OCI-LY7 (cell line): Measurements from ENCODE around the gene KRTAP10-10. TPM values are rescaled to one million over a fixed set of nuclear protein-coding genes. Genes with fewer than 3 reads are reported as not detected.

Source experiments
- BruUV-seq: library from RNA; stranded (reverse); fragments of 400-500 nt; replicated peaks from 2 replicates; lab custom pipeline; 2021; lab: Mats Ljungman, UMichigan
- CTCF ChIA-PET: fragments of 300-600 bp; sonication (Branson Sonifier 250); formaldehyde crosslinking; loops from one replicate; lab custom pipeline; 2022; ENCODE audit warnings: antibody characterized with exemption; ENCODE audit not compliant: unreplicated experiment; lab: Charles Lee
- POLR2A ChIA-PET: fragments of 300-600 bp; sonication (Branson Sonifier 250); formaldehyde crosslinking; loops from one replicate; lab custom pipeline; 2022; ENCODE audit warnings: antibody characterized with exemption; lab: Charles Lee
- DNase-seq: peaks from one replicate; pipeline ENCODE4 v3.0.0-alpha.2; 2015; ENCODE audit warnings: low spot score
- H2AFZ ChIP-seq: fragments of 200-600 bp; sonication (generic), shearing (Covaris generic); 2 replicates; pipeline ENCODE4 v1.6.1; 2014; ENCODE audit warnings: mild to moderate bottlenecking, antibody characterized with exemption, low read length, moderate library complexity
- H3K27ac ChIP-seq: fragments of 200-600 bp; sonication (generic); 2 replicates; pipeline ENCODE4 v1.5.1; 2014; ENCODE audit warnings: mixed run types, low read depth, mild to moderate bottlenecking, moderate library complexity, low read length, inconsistent platforms; ENCODE audit not compliant: poor library complexity, severe bottlenecking
- H3K36me3 ChIP-seq: fragments of 200-600 bp; sonication (generic); 2 replicates; pipeline ENCODE4 v1.6.1; 2014; ENCODE audit warnings: mild to moderate bottlenecking, antibody characterized with exemption, low read length, moderate library complexity, mixed read lengths; ENCODE audit not compliant: insufficient read depth
- H3K4me1 ChIP-seq: fragments of 200-600 bp; sonication (generic); 2 replicates; pipeline ENCODE4 v1.5.1; 2014; ENCODE audit warnings: mild to moderate bottlenecking, low read length; ENCODE audit not compliant: insufficient read depth, poor library complexity, severe bottlenecking
- H3K4me2 ChIP-seq: fragments of 200-600 bp; sonication (generic); 2 replicates; pipeline ENCODE4 v1.6.1; 2014; ENCODE audit warnings: mild to moderate bottlenecking, low read length
- H3K4me3 ChIP-seq: fragments of 200-600 bp; sonication (generic); 2 replicates; pipeline ENCODE4 v1.5.1; 2014; ENCODE audit warnings: mild to moderate bottlenecking, low read depth, low read length; ENCODE audit not compliant: poor library complexity, severe bottlenecking
- H3K79me2 ChIP-seq: fragments of 200-600 bp; sonication (generic); 2 replicates; pipeline ENCODE4 v1.6.1; 2016; ENCODE audit warnings: low read depth, mild to moderate bottlenecking, low read length, moderate library complexity, mixed read lengths; ENCODE audit not compliant: insufficient read depth
- H3K9me2 ChIP-seq: fragments of 200-600 bp; sonication (generic); 2 replicates; pipeline ENCODE4 v1.6.1; 2016; ENCODE audit warnings: mild to moderate bottlenecking, low read length, mixed read lengths; ENCODE audit not compliant: insufficient read depth
- H3K9me3 ChIP-seq: fragments of 200-600 bp; sonication (generic); 2 replicates; pipeline ENCODE4 v1.6.1; 2014; ENCODE audit warnings: mild to moderate bottlenecking, mixed run types, low read length, mixed read lengths
- H4K20me1 ChIP-seq: fragments of 200-600 bp; sonication (generic); 2 replicates; pipeline ENCODE4 v1.6.1; 2014; ENCODE audit warnings: mild to moderate bottlenecking, antibody characterized with exemption, low read length, moderate library complexity, mixed read lengths; ENCODE audit not compliant: insufficient read depth
- EZH2phosphoT487 ChIP-seq: fragments of 200-600 bp; sonication (generic); IDR thresholded peaks from 2 replicates; pipeline ENCODE4 v1.6.1; 2018; ENCODE audit warnings: low read depth, borderline replicate concordance, mild to moderate bottlenecking, mixed run types, antibody characterized with exemption, low read length, moderate library complexity, mixed read lengths
- intact Hi-C: fragments of 100-400 bp; cut with micrococcal nuclease; formaldehyde crosslinking; loops from one replicate; pipeline ENCODE4 v1.10.0; 2022; ENCODE audit not compliant: unreplicated experiment
- total RNA-seq, 2 experiments: library from RNA; depleted of rRNA in 1 of 2; stranded (reverse); fragments of >200 nt in 1 of 2; shearing (Covaris generic) in 1 of 2; gene quantifications; 2 replicates each; pipeline ENCODE4 v1.2.3, GENCODE V29; 2014 to 2022
- TF ChIP-seq, protein P1 (sequence below): fragments of 200-600 bp; sonication (generic); conservative IDR thresholded peaks from 2 replicates; pipeline ENCODE4 v1.5.1; 2014; ENCODE audit warnings: mild to moderate bottlenecking, antibody characterized with exemption, low read length, moderate library complexity, mixed read lengths

The KRTAP10-10 gene
- total RNA-seq, 2 experiments from 2014 or later: not detected

DNA sequence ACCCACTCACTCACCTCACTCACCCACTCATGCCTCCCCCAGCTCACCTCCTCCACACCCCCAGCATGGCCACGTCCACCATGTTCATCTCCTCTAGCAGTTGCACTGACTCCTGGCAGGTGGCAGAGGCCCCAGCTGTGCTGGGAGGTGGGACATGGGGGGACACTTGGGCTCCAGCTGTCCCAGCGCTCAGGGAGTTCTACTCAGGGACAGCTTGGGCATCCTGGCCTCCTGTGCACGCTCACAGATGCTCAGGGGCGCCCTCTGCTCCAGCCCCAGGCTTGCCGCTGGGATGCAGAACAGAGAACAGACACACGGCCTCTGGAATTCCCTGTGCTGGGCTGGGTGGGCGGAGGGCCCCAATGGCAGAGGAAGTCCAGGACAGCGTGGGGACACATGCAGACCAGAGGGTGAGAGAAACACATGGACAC is 20.1 kb upstream of the KRTAP10-10 start:
- Histone ChIP-seq H3K9me2 (no peaks in the 10 kb centered on the region), H3K9me3 (peaks cover 13% of the 10 kb centered on the region; the same call in 1 of the 2 replicates), H3K27ac (no peak overlapping the region), H3K4me3 (no peak overlapping the region), H4K20me1 (no peaks in the 10 kb centered on the region), H3K4me2 (no peak overlapping the region), H3K79me2 (no peaks in the 10 kb centered on the region), H2AFZ (no peak overlapping the region), H3K4me1 (peaks cover 12% of the 10 kb centered on the region), H3K36me3 (no peaks in the 10 kb centered on the region)
- BruUV-seq: no TSS peak
- POLR2A ChIA-PET: no interaction called here
- intact Hi-C loops: no loop called here
- CTCF ChIA-PET: no interaction called here
- no peak for DNase-seq
- no peak for TF ChIP-seq EZH2phosphoT487
- TF ChIP-seq, protein P1, sequence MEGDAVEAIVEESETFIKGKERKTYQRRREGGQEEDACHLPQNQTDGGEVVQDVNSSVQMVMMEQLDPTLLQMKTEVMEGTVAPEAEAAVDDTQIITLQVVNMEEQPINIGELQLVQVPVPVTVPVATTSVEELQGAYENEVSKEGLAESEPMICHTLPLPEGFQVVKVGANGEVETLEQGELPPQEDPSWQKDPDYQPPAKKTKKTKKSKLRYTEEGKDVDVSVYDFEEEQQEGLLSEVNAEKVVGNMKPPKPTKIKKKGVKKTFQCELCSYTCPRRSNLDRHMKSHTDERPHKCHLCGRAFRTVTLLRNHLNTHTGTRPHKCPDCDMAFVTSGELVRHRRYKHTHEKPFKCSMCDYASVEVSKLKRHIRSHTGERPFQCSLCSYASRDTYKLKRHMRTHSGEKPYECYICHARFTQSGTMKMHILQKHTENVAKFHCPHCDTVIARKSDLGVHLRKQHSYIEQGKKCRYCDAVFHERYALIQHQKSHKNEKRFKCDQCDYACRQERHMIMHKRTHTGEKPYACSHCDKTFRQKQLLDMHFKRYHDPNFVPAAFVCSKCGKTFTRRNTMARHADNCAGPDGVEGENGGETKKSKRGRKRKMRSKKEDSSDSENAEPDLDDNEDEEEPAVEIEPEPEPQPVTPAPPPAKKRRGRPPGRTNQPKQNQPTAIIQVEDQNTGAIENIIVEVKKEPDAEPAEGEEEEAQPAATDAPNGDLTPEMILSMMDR: no peak

- H3K4me2 ChIP-seq: 0 out of 2 replicates have a peak overlapping the region, but pooled peaks have one; percentile 6
- DNase-seq: peak; percentile 5
- H3K4me1 ChIP-seq: peaks cover 12% of the 10 kb centered on the region
- POLR2A ChIA-PET: interaction anchor here (1.2 kb wide), 1 partner anchor 980 kb away, joined by 6 read pairs; no protein-coding TSS in a partner anchor
- H4K20me1 ChIP-seq: no peaks in the 10 kb centered on the region
- no peaks in the 10 kb centered on the region for H3K9me2 ChIP-seq
- H3K36me3 ChIP-seq: no peaks in the 10 kb centered on the region
- no TSS peak for BruUV-seq
- CTCF ChIA-PET: no interaction called here
- no peak overlapping the region for H3K27ac ChIP-seq
- TF ChIP-seq, protein P1: no peak
- TF ChIP-seq EZH2phosphoT487: no peak
- H3K79me2 ChIP-seq: no peaks in the 10 kb centered on the region
- intact Hi-C loops: no loop called here
- H2AFZ ChIP-seq: peak overlapping the region; percentile 62
- H3K9me3 ChIP-seq: peaks cover 19% of the 10 kb centered on the region
- H3K4me3 ChIP-seq: no peak overlapping the region
Measured at GRCh38 chr21:44618504-44618903, 18.7 kb upstream of the KRTAP10-10 start.

- Histone ChIP-seq H3K9me2 (no peaks in the 10 kb centered on the region), H3K27ac (no peak overlapping the region), H3K36me3 (no peaks in the 10 kb centered on the region), H3K4me2 (0 out of 2 replicates have a peak overlapping the region, but pooled peaks have one; percentile 6), H3K4me1 (peaks cover 12% of the 10 kb centered on the region), H4K20me1 (no peaks in the 10 kb centered on the region), H3K9me3 (peaks cover 23% of the 10 kb centered on the region), H3K4me3 (no peak overlapping the region), H3K79me2 (no peaks in the 10 kb centered on the region), H2AFZ (peak overlapping the region; percentile 62)
- ChIA-PET CTCF (no interaction called here), POLR2A (interaction anchor here (1.2 kb wide), 1 partner anchor 980 kb away, joined by 6 read pairs; no protein-coding TSS in a partner anchor)
- peak; percentile 36 for DNase-seq
- no peak for TF ChIP-seq EZH2phosphoT487
- TF ChIP-seq, protein P1: no peak
- BruUV-seq: no TSS peak
- intact Hi-C loops: no loop called here
Measured at GRCh38 chr21:44618909-44619308, 18.2 kb upstream of the KRTAP10-10 start.
